GM23338 (cell line): Measurements from ENCODE around the gene RADIL. TPM values are rescaled to one million over a fixed set of nuclear protein-coding genes. Genes with fewer than 3 reads are reported as not detected.

Source experiments
- ATAC-seq: fragments of 200-7000 bp; cut with Tn5 transposase; 3 replicates; pipeline ENCODE4 v1.9.1; 2020
- DNase-seq: peaks from one replicate; pipeline ENCODE4 v3.0.0-alpha.2; 2015; ENCODE audit warnings: low spot score
- H2AFZ ChIP-seq: fragments of 200-600 bp; sonication (generic); 2 replicates; pipeline ENCODE4 v1.8.0; 2016; ENCODE audit warnings: antibody characterized with exemption, mild to moderate bottlenecking, moderate library complexity
- H3F3A ChIP-seq: fragments of 200-600 bp; sonication (generic); replicated peaks from 2 replicates; pipeline ENCODE4 v1.8.0; 2017; ENCODE audit warnings: antibody characterized with exemption, mixed run types, low read depth
- H3K27ac ChIP-seq: fragments of 200-600 bp; sonication (generic); 2 replicates; pipeline ENCODE4 v1.6.1; 2016; ENCODE audit warnings: low read depth
- H3K27me3 ChIP-seq: fragments of 200-600 bp; sonication (generic); 2 replicates; pipeline ENCODE4 v1.8.0; 2016; ENCODE audit warnings: mild to moderate bottlenecking, mixed run types, moderate library complexity; ENCODE audit not compliant: insufficient read depth
- H3K36me3 ChIP-seq: fragments of 200-600 bp; sonication (generic); 2 replicates; pipeline ENCODE4 v1.8.0; 2016; ENCODE audit warnings: mild to moderate bottlenecking; ENCODE audit not compliant: insufficient read depth
- H3K4me1 ChIP-seq: fragments of 200-600 bp; sonication (generic); 2 replicates; pipeline ENCODE4 v1.8.0; 2016; ENCODE audit warnings: mild to moderate bottlenecking, moderate library complexity; ENCODE audit not compliant: insufficient read depth
- H3K4me2 ChIP-seq: fragments of 200-600 bp; sonication (generic); 2 replicates; pipeline ENCODE4 v1.7.1; 2017; ENCODE audit warnings: mixed run types
- H3K4me3 ChIP-seq: fragments of 200-600 bp; sonication (generic); 2 replicates; pipeline ENCODE4 v1.6.1; 2016; ENCODE audit warnings: mixed run types
- H3K79me2 ChIP-seq: fragments of 200-600 bp; sonication (generic); replicated peaks from 2 replicates; pipeline ENCODE4 v1.8.0; 2017; ENCODE audit warnings: mild to moderate bottlenecking; ENCODE audit not compliant: insufficient read depth
- H3K9me2 ChIP-seq: fragments of 200-600 bp; sonication (generic); 2 replicates; pipeline ENCODE4 v1.8.0; 2017; ENCODE audit not compliant: insufficient read depth
- H4K20me1 ChIP-seq: fragments of 200-600 bp; sonication (generic); replicated peaks from 2 replicates; pipeline ENCODE4 v1.8.0; 2017; ENCODE audit warnings: mild to moderate bottlenecking; ENCODE audit not compliant: insufficient read depth
- H3K27ac Mint-ChIP-seq: 2 replicates; pipeline ENCODE4 v1.8.0; 2020; ENCODE audit warnings: inconsistent platforms, mild to moderate bottlenecking, moderate library complexity, mixed read lengths
- H3K27me3 Mint-ChIP-seq: 3 replicates; pipeline ENCODE4 v1.8.0; 2022; ENCODE audit warnings: low read depth, mild to moderate bottlenecking, moderate library complexity, mixed read lengths, inconsistent platforms; ENCODE audit not compliant: insufficient read depth, poor library complexity
- H3K36me3 Mint-ChIP-seq: 3 replicates; pipeline ENCODE4 v1.8.0; 2021; ENCODE audit warnings: low read depth, mild to moderate bottlenecking, inconsistent platforms, moderate library complexity, mixed read lengths
- H3K4me1 Mint-ChIP-seq: 3 replicates; pipeline ENCODE4 v1.8.0; 2020; ENCODE audit warnings: mild to moderate bottlenecking, inconsistent platforms, mixed read lengths
- H3K4me3 Mint-ChIP-seq: 3 replicates; pipeline ENCODE4 v1.8.0; 2021; ENCODE audit warnings: moderate library complexity, mild to moderate bottlenecking, inconsistent platforms, mixed read lengths
- H3K9me3 Mint-ChIP-seq: 3 replicates; pipeline ENCODE4 v1.8.0; 2020; ENCODE audit warnings: moderate library complexity, mild to moderate bottlenecking, inconsistent platforms, mixed read lengths
- CREB1 ChIP-seq: fragments of 250-450 bp; sonication (Bioruptor Pico); IDR thresholded peaks from 2 replicates; pipeline ENCODE4 v1.5.0; 2020; ENCODE audit warnings: low read depth, mild to moderate bottlenecking, moderate library complexity
- EZH2 ChIP-seq: fragments of 200-600 bp; sonication (generic); IDR thresholded peaks from one replicate; pipeline ENCODE4 v1.8.0; 2017; ENCODE audit warnings: antibody characterized with exemption, mild to moderate bottlenecking, low read depth; ENCODE audit not compliant: unreplicated experiment
- EZH2phosphoT487 ChIP-seq: fragments of 200-600 bp; sonication (generic); IDR thresholded peaks from one replicate; pipeline ENCODE4 v1.8.1; 2018; ENCODE audit warnings: antibody characterized with exemption; ENCODE audit not compliant: unreplicated experiment
- JUNB ChIP-seq: IDR thresholded peaks from one replicate; pipeline ENCODE4 v1.6.1; 2016; ENCODE audit warnings: antibody characterized with exemption; ENCODE audit not compliant: unreplicated experiment
- NANOG ChIP-seq: IDR thresholded peaks from 2 replicates; pipeline ENCODE4 v1.6.1; 2016; ENCODE audit warnings: antibody characterized with exemption, borderline replicate concordance
- POLR2AphosphoS5 ChIP-seq: IDR thresholded peaks from 2 replicates; pipeline ENCODE4 v1.6.1; 2016; ENCODE audit warnings: antibody characterized with exemption, low read depth
- STAT1 ChIP-seq: IDR thresholded peaks from one replicate; pipeline ENCODE4 v1.6.1; 2016; ENCODE audit warnings: antibody characterized with exemption; ENCODE audit not compliant: unreplicated experiment
- ZNF114 ChIP-seq: fragments of 250-450 bp; sonication (Bioruptor Pico); IDR thresholded peaks from 2 replicates; pipeline ENCODE4 v1.5.0; 2020; ENCODE audit warnings: mild to moderate bottlenecking, moderate library complexity
- ZNF331 ChIP-seq: fragments of 250-450 bp; sonication (Bioruptor Pico); IDR thresholded peaks from 2 replicates; pipeline ENCODE4 v1.5.0; 2020; ENCODE audit warnings: low read depth, mild to moderate bottlenecking, moderate library complexity
- polyA plus RNA-seq: library from polyadenylated mRNA; unstranded; fragments of >200 nt; fragmentation: Nextera tagmentation; extraction: Ambion mirVana; gene quantifications from 2 replicates; pipeline ENCODE4 v1.2.1, GENCODE V29; 2016
- total RNA-seq: library from RNA; depleted of rRNA; stranded (reverse); fragments of >200 nt; shearing (Covaris generic); gene quantifications from 2 replicates; pipeline ENCODE4 v1.2.3, GENCODE V29; 2014
- TF ChIP-seq, protein P1 (sequence below), 2 experiments: fragments of 200-600 bp in 1 of 2; sonication (generic) in 1 of 2; conservative IDR thresholded peaks; 2 replicates each; pipeline versions ENCODE4 v1.5.1 to v1.6.1; 2016 to 2017; ENCODE audit warnings: antibody characterized with exemption in 2 of 2, low read depth in 2 of 2, mild to moderate bottlenecking in 2 of 2, moderate library complexity in 1 of 2
- TF ChIP-seq, protein P2 (sequence below): IDR thresholded peaks from 2 replicates; pipeline ENCODE4 v1.6.1; 2016; ENCODE audit warnings: antibody characterized with exemption
- TF ChIP-seq, protein P3 (sequence below): IDR thresholded peaks from one replicate; pipeline ENCODE4 v1.6.1; 2018; ENCODE audit warnings: antibody characterized with exemption; ENCODE audit not compliant: unreplicated experiment
- TF ChIP-seq, protein P4 (sequence below): fragments of 250-450 bp; sonication (Bioruptor Pico); IDR thresholded peaks from 2 replicates; pipeline ENCODE4 v1.5.0; 2020; ENCODE audit warnings: mild to moderate bottlenecking, moderate library complexity

The RADIL gene
- total and polyA plus RNA-seq, 2 experiments from 2014 or later = 4.3 to 9.8 TPM

DNA sequence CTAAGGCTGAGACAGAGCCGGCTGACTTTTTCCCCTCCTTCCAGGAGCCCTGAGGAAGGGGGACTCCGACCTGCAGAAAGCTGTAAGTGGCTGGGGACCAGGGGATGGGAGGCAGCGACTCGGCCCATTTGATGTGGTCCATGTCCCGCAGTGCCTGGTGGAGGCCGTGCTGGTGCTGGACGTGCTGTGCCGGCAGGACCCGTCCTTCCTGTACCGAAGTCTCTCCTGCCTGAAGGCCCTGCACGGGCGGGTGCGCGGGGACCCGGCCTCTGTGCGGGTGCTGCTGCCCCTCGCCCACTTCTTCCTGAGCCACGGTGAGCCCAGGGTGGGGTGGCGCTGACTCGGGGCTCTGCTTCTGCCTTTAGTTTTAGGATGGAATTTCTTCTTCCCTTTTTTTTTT is 98.1 kb downstream of the RADIL start:
- peaks cover 18% of the 10 kb centered on the region for H3K36me3 Mint-ChIP-seq
- ATAC-seq (no peak), DNase-seq (no peak)
- Histone ChIP-seq H3K79me2 (no peaks in the 10 kb centered on the region), H3K9me2 (no peaks in the 10 kb centered on the region), H3K4me1 (no peaks in the 10 kb centered on the region), H3F3A (no peaks in the 10 kb centered on the region), H3K4me3 (no peak overlapping the region), H3K36me3 (no peaks in the 10 kb centered on the region; the same call in 1 of the 2 replicates), H2AFZ (no peak overlapping the region), H3K27ac (no peak overlapping the region), H3K4me2 (no peak overlapping the region), H3K27me3 (no peaks in the 10 kb centered on the region), H4K20me1 (no peaks in the 10 kb centered on the region)
- H3K9me3 Mint-ChIP-seq = no peaks in the 10 kb centered on the region
- TF ChIP-seq ZNF331 (CRISPR knock-in tag) = no peak
- no peak for TF ChIP-seq JUNB
- TF ChIP-seq, protein P1, sequence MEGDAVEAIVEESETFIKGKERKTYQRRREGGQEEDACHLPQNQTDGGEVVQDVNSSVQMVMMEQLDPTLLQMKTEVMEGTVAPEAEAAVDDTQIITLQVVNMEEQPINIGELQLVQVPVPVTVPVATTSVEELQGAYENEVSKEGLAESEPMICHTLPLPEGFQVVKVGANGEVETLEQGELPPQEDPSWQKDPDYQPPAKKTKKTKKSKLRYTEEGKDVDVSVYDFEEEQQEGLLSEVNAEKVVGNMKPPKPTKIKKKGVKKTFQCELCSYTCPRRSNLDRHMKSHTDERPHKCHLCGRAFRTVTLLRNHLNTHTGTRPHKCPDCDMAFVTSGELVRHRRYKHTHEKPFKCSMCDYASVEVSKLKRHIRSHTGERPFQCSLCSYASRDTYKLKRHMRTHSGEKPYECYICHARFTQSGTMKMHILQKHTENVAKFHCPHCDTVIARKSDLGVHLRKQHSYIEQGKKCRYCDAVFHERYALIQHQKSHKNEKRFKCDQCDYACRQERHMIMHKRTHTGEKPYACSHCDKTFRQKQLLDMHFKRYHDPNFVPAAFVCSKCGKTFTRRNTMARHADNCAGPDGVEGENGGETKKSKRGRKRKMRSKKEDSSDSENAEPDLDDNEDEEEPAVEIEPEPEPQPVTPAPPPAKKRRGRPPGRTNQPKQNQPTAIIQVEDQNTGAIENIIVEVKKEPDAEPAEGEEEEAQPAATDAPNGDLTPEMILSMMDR (conservative IDR thresholded peaks at IDR 0.05; ENCODE audit: low read depth in 2 of 2) = no peak
- no peak for TF ChIP-seq EZH2
- no peak for TF ChIP-seq STAT1
- TF ChIP-seq, protein P2, sequence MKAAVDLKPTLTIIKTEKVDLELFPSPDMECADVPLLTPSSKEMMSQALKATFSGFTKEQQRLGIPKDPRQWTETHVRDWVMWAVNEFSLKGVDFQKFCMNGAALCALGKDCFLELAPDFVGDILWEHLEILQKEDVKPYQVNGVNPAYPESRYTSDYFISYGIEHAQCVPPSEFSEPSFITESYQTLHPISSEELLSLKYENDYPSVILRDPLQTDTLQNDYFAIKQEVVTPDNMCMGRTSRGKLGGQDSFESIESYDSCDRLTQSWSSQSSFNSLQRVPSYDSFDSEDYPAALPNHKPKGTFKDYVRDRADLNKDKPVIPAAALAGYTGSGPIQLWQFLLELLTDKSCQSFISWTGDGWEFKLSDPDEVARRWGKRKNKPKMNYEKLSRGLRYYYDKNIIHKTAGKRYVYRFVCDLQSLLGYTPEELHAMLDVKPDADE = no peak
- no peak for TF ChIP-seq CREB1 (CRISPR knock-in tag)
- TF ChIP-seq, protein P3, sequence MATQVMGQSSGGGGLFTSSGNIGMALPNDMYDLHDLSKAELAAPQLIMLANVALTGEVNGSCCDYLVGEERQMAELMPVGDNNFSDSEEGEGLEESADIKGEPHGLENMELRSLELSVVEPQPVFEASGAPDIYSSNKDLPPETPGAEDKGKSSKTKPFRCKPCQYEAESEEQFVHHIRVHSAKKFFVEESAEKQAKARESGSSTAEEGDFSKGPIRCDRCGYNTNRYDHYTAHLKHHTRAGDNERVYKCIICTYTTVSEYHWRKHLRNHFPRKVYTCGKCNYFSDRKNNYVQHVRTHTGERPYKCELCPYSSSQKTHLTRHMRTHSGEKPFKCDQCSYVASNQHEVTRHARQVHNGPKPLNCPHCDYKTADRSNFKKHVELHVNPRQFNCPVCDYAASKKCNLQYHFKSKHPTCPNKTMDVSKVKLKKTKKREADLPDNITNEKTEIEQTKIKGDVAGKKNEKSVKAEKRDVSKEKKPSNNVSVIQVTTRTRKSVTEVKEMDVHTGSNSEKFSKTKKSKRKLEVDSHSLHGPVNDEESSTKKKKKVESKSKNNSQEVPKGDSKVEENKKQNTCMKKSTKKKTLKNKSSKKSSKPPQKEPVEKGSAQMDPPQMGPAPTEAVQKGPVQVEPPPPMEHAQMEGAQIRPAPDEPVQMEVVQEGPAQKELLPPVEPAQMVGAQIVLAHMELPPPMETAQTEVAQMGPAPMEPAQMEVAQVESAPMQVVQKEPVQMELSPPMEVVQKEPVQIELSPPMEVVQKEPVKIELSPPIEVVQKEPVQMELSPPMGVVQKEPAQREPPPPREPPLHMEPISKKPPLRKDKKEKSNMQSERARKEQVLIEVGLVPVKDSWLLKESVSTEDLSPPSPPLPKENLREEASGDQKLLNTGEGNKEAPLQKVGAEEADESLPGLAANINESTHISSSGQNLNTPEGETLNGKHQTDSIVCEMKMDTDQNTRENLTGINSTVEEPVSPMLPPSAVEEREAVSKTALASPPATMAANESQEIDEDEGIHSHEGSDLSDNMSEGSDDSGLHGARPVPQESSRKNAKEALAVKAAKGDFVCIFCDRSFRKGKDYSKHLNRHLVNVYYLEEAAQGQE = no peak
- no peak for TF ChIP-seq POLR2AphosphoS5
- no peak for TF ChIP-seq EZH2phosphoT487
- TF ChIP-seq NANOG = no peak
- no peak for TF ChIP-seq ZNF114
- TF ChIP-seq, protein P4, sequence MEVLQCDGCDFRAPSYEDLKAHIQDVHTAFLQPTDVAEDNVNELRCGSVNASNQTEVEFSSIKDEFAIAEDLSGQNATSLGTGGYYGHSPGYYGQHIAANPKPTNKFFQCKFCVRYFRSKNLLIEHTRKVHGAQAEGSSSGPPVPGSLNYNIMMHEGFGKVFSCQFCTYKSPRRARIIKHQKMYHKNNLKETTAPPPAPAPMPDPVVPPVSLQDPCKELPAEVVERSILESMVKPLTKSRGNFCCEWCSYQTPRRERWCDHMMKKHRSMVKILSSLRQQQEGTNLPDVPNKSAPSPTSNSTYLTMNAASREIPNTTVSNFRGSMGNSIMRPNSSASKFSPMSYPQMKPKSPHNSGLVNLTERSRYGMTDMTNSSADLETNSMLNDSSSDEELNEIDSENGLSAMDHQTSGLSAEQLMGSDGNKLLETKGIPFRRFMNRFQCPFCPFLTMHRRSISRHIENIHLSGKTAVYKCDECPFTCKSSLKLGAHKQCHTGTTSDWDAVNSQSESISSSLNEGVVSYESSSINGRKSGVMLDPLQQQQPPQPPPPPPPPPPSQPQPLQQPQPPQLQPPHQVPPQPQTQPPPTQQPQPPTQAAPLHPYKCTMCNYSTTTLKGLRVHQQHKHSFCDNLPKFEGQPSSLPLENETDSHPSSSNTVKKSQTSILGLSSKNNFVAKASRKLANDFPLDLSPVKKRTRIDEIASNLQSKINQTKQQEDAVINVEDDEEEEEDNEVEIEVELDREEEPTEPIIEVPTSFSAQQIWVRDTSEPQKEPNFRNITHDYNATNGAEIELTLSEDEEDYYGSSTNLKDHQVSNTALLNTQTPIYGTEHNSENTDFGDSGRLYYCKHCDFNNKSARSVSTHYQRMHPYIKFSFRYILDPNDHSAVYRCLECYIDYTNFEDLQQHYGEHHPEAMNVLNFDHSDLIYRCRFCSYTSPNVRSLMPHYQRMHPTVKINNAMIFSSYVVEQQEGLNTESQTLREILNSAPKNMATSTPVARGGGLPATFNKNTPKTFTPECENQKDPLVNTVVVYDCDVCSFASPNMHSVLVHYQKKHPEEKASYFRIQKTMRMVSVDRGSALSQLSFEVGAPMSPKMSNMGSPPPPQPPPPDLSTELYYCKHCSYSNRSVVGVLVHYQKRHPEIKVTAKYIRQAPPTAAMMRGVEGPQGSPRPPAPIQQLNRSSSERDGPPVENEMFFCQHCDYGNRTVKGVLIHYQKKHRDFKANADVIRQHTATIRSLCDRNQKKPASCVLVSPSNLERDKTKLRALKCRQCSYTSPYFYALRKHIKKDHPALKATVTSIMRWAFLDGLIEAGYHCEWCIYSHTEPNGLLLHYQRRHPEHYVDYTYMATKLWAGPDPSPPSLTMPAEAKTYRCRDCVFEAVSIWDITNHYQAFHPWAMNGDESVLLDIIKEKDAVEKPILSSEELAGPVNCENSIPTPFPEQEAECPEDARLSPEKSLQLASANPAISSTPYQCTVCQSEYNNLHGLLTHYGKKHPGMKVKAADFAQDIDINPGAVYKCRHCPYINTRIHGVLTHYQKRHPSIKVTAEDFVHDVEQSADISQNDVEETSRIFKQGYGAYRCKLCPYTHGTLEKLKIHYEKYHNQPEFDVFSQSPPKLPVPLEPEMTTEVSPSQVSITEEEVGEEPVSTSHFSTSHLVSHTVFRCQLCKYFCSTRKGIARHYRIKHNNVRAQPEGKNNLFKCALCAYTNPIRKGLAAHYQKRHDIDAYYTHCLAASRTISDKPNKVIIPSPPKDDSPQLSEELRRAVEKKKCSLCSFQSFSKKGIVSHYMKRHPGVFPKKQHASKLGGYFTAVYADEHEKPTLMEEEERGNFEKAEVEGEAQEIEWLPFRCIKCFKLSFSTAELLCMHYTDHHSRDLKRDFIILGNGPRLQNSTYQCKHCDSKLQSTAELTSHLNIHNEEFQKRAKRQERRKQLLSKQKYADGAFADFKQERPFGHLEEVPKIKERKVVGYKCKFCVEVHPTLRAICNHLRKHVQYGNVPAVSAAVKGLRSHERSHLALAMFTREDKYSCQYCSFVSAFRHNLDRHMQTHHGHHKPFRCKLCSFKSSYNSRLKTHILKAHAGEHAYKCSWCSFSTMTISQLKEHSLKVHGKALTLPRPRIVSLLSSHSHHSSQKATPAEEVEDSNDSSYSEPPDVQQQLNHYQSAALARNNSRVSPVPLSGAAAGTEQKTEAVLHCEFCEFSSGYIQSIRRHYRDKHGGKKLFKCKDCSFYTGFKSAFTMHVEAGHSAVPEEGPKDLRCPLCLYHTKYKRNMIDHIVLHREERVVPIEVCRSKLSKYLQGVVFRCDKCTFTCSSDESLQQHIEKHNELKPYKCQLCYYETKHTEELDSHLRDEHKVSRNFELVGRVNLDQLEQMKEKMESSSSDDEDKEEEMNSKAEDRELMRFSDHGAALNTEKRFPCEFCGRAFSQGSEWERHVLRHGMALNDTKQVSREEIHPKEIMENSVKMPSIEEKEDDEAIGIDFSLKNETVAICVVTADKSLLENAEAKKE = no peak
- H3K27me3 Mint-ChIP-seq = no peaks in the 10 kb centered on the region
- no peak overlapping the region for H3K27ac Mint-ChIP-seq
- no peaks in the 10 kb centered on the region for H3K4me1 Mint-ChIP-seq
- H3K4me3 Mint-ChIP-seq = no peak overlapping the region
